IPS-18a (cell line): ENCODE results near the gene C5orf52.
A peak's percentile ranks its signal among the peaks of the same experiment; 100 is the strongest.
"Not testable (repeated sequence)": the region's sequence is repeated elsewhere in the genome, so short reads cannot be mapped to it uniquely, and the experiment has no call there.

ENCODE experiments used
- H3K27ac ChIP-seq: one replicate; pipeline ENCODE4 v1.5.1; 2013; ENCODE audit warnings: low read length
- H3K27me3 ChIP-seq: one replicate; pipeline ENCODE4 v1.6.1; 2013; ENCODE audit warnings: mild to moderate bottlenecking, low read length; ENCODE audit not compliant: control insufficient read depth, insufficient read depth
- H3K36me3 ChIP-seq: one replicate; pipeline ENCODE4 v1.6.1; 2013; ENCODE audit warnings: low read depth, low read length; ENCODE audit not compliant: control insufficient read depth
- H3K4me1 ChIP-seq: one replicate; pipeline ENCODE4 v1.6.1; 2013; ENCODE audit warnings: low read depth, low read length; ENCODE audit not compliant: control insufficient read depth
- H3K4me3 ChIP-seq: one replicate; pipeline ENCODE4 v1.5.1; 2013; ENCODE audit warnings: low read length
- H3K9ac ChIP-seq: one replicate; pipeline ENCODE4 v1.6.1; 2013; ENCODE audit warnings: mild to moderate bottlenecking, low read length, moderate library complexity
- H3K9me3 ChIP-seq: one replicate; pipeline ENCODE4 v1.6.1; 2013; ENCODE audit warnings: low read depth, low read length; ENCODE audit not compliant: control insufficient read depth

C5orf52 gene

DNA sequence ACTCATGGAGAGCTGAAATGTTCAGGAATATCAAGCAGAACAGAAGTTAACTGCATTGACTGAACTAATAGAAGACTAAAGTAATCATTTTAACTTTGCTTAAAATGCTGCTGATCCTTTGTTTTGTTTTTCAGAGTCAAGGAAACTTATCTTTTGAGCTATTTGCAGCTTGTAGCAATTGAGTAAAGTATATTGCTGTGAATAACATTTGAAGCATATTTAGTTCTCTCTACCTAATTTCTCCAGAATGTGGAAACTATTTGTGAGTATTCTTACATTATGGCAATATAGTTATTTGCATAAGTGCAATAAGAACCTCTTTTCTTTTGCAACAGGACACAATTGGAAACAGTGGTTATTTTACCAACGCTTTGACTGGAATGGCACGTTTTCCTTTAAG is 13.8 kb upstream of the C5orf52 start:
- H3K27me3 ChIP-seq, result no peaks in the 10 kb centered on the region
- H3K9me3 ChIP-seq, result peaks cover 12% of the 10 kb centered on the region
- no peak overlapping the region for H3K27ac ChIP-seq

DNA sequence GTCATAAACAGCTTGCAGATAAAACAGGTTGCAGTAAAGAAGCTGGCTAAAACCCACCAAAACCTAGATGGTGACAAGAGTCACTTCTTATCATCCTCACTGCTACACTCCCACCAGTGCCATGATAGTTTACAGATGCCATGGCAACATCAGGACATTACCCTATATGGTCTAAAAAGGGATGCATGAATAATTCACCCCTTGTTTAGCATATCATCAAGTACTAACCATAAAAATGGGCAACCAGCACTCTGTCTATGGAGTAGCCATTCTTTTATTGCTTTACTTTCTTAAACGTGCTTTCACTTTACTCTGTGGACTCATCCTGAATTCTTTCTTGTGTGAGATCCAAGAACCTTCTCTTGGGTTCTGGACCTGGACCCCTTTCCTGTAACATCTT is 12.4 kb upstream of the C5orf52 start:
- Histone ChIP-seq H3K9ac (no peak overlapping the region), H3K36me3 (no peaks in the 10 kb centered on the region), H3K9me3 (peaks cover 12% of the 10 kb centered on the region), H3K4me3 (no peak overlapping the region), H3K27ac (no peak overlapping the region), H3K4me1 (no peaks in the 10 kb centered on the region), H3K27me3 (no peaks in the 10 kb centered on the region)

More for the DNA sequence above, 13.8 kb upstream of the C5orf52 start:
- H3K9ac ChIP-seq, result no peak overlapping the region
- H3K4me3 ChIP-seq, result no peak overlapping the region
- H3K36me3 ChIP-seq, result no peaks in the 10 kb centered on the region
- no peaks in the 10 kb centered on the region for H3K4me1 ChIP-seq

DNA sequence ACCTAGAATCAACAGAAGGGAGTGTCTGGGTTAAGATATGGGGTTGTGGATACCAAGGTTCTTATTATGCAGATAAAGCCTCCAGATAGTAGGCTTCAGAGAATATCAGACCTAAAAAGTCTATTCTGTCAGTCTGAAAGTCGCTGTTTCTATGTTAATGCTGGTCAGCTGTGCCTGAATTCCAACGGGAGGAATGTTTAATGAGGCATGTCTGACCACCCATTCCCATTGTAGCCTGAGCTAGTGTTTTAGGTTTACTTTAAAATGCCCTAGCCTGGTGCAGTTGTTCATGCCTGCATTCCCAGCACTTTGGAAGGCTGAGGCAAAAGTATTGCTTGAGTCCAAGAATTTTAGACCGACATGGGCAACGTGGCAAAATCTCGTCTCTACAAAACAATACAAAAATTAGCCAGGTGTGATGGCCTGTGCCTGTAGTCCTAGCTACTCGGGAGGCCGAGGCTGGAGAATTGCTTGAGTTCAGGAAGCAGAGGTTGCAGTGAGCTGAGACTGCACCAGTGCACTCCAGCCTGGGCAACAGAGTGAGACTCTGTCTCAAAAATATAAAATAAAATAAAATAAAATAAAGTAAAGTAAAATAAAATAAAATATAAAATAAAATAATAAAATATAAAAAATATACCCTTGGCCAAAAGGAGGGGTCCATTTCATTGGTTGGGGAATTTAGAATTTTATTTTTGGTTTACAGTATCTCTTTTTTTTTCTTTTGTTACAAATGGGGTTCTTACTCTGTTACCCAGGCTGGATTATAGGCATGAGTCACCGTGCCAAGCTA is 11.3 kb upstream of the C5orf52 start:
- H3K9ac ChIP-seq, result no peak overlapping the region
- no peaks in the 10 kb centered on the region for H3K4me1 ChIP-seq
- H3K36me3 ChIP-seq, result no peaks in the 10 kb centered on the region
- H3K4me3 ChIP-seq, result no peak overlapping the region
- H3K27me3 ChIP-seq, result no peaks in the 10 kb centered on the region
- H3K27ac ChIP-seq, result no peak overlapping the region
- H3K9me3 ChIP-seq, result peaks cover 12% of the 10 kb centered on the region

DNA sequence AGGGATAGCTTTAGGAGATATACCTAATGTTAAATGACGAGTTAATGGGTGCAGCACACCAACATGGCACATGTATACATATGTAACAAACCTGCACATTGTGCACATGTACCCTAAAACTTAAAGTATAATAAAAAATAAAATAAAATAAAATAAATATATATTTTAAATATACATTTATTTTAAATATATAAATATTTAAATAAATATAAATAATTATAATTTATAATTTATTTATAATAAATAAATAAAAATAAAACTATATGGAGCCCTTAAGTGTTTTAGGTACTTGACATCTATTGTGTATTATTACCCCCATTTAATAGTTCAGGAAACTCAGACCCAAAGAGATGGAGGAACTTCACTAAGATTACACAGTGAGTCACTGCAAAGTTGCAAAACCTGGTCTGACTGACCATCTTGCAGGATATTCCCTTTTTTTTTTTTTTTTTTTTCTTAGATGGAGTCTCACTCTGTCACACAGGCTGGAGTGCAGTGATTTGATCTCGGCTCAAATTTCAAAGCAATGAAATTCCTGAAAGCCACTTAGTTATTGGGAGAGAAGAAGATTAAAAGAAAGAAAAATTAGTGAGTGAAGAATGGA is 5.8 kb upstream of the C5orf52 start:
- Histone ChIP-seq H3K27ac (no peak overlapping the region), H3K36me3 (no peaks in the 10 kb centered on the region), H3K9me3 (no peaks in the 10 kb centered on the region), H3K9ac (no peak overlapping the region), H3K4me3 (no peak overlapping the region), H3K27me3 (peaks cover 11% of the 10 kb centered on the region), H3K4me1 (peaks cover 5% of the 10 kb centered on the region)

DNA sequence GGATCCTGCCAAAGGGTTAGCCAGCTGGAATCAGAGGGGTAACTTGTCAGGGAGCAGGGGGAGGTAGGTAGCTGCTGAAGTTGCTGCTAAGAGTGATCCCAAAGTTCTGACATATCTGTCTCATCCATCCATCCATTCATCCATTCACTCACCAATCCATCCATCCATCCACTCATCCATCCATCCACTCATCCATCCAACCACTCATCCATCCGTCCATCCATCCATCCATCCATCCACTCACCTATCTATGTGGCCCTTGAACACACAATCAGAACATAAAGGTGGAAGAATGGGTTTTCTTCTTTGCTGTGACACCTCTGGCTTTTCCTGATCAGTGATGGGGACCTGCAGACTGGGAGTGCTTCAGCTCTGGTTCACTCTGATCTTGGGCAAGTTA is 3.0 kb upstream of the C5orf52 start:
- no peak overlapping the region for H3K27ac ChIP-seq
- no peaks in the 10 kb centered on the region for H3K36me3 ChIP-seq

GRCh38 chr5:157669701-157670097 is 1.6 kb upstream of the C5orf52 start:
- Histone ChIP-seq H3K27me3 (peaks cover 36% of the 10 kb centered on the region), H3K36me3 (no peaks in the 10 kb centered on the region), H3K9me3 (no peaks in the 10 kb centered on the region), H3K9ac (no peak overlapping the region), H3K4me1 (peaks cover 7% of the 10 kb centered on the region), H3K4me3 (no peak overlapping the region), H3K27ac (no peak overlapping the region)

More for the DNA sequence above, 3.0 kb upstream of the C5orf52 start:
- no peaks in the 10 kb centered on the region for H3K9me3 ChIP-seq
- H3K9ac ChIP-seq, result no peak overlapping the region
- peaks cover 36% of the 10 kb centered on the region for H3K27me3 ChIP-seq
- no peak overlapping the region for H3K4me3 ChIP-seq
- peaks cover 7% of the 10 kb centered on the region for H3K4me1 ChIP-seq

GRCh38 chr5:157671592-157672330 is 428 bp downstream of the C5orf52 start:
- H3K27me3 ChIP-seq, result peaks cover 36% of the 10 kb centered on the region
- no peak overlapping the region for H3K27ac ChIP-seq
- H3K4me3 ChIP-seq, result peak overlapping the region; percentile 56
- no peaks in the 10 kb centered on the region for H3K36me3 ChIP-seq
- H3K9ac ChIP-seq, result no peak overlapping the region
- no peaks in the 10 kb centered on the region for H3K9me3 ChIP-seq
- peaks cover 7% of the 10 kb centered on the region for H3K4me1 ChIP-seq

GRCh38 chr5:157672976-157673375 is 1.6 kb downstream of the C5orf52 start:
- H3K4me1 ChIP-seq, result peaks cover 7% of the 10 kb centered on the region
- no peaks in the 10 kb centered on the region for H3K36me3 ChIP-seq
- H3K4me3 ChIP-seq, result no peak overlapping the region
- peaks cover 36% of the 10 kb centered on the region for H3K27me3 ChIP-seq
- H3K9me3 ChIP-seq, result no peaks in the 10 kb centered on the region
- H3K27ac ChIP-seq, result no peak overlapping the region
- H3K9ac ChIP-seq, result no peak overlapping the region

- H3K4me1 ChIP-seq, H3K9me3 ChIP-seq, H3K9ac ChIP-seq, H3K4me3 ChIP-seq, H3K27ac ChIP-seq, H3K36me3 ChIP-seq: not testable (repeated sequence)
- peaks cover 36% of the 10 kb centered on the region for H3K27me3 ChIP-seq
Measured at GRCh38 chr5:157674351-157674750, 3.0 kb downstream of the C5orf52 start.

GRCh38 chr5:157677931-157678330 is 6.6 kb downstream of the C5orf52 start:
- H3K9ac ChIP-seq, result no peak overlapping the region
- H3K27ac ChIP-seq, result no peak overlapping the region
- peaks cover under 1% of the 10 kb centered on the region for H3K27me3 ChIP-seq
- no peaks in the 10 kb centered on the region for H3K4me1 ChIP-seq
- H3K36me3 ChIP-seq, result no peaks in the 10 kb centered on the region
- H3K4me3 ChIP-seq, result no peak overlapping the region
- H3K9me3 ChIP-seq, result no peaks in the 10 kb centered on the region

- Histone ChIP-seq H3K9ac (no peak overlapping the region), H3K27ac (no peak overlapping the region), H3K27me3 (no peaks in the 10 kb centered on the region), H3K4me1 (no peaks in the 10 kb centered on the region), H3K9me3 (no peaks in the 10 kb centered on the region), H3K36me3 (no peaks in the 10 kb centered on the region), H3K4me3 (no peak overlapping the region)
Measured at GRCh38 chr5:157679801-157680200, 8.5 kb downstream of the C5orf52 start.
